ENCODE data around the gene DGKD.

Gene DGKD

GRCh38 chr2:233451950-233452349 lies 97.7 kb downstream of the DGKD start:
- no peak overlapping the region for H3K27ac ChIP-seq
- no peak for DNase-seq (ENCODE audit: low read depth, low spot score)

GRCh38 chr2:233453111-233453915 lies 99.0 kb downstream of the DGKD start:
- DNase-seq (ENCODE audit: low read depth, low spot score), result no peak
- no peak overlapping the region for H3K27ac ChIP-seq

- no peak for DNase-seq (ENCODE audit: low read depth, low spot score)
Observed at GRCh38 chr2:233453916-233454315, 99.6 kb downstream of the DGKD start.

GRCh38 chr2:233455006-233455405 lies 100.7 kb downstream of the DGKD start:
- H3K27ac ChIP-seq, result no peak overlapping the region
- DNase-seq (ENCODE audit: low read depth, low spot score), result no peak

More at GRCh38 chr2:233453916-233454315, 99.6 kb downstream of the DGKD start:
- H3K27ac ChIP-seq, result no peak overlapping the region

GRCh38 chr2:233455491-233455890 lies 101.2 kb downstream of the DGKD start:
- DNase-seq (ENCODE audit: low read depth, low spot score), result no peak
- no peak overlapping the region for H3K27ac ChIP-seq

GRCh38 chr2:233456111-233456510 lies 101.8 kb downstream of the DGKD start:
- DNase-seq (ENCODE audit: low read depth, low spot score), result no peak
- H3K27ac ChIP-seq, result no peak overlapping the region

- no peak overlapping the region for H3K27ac ChIP-seq
- no peak for DNase-seq (ENCODE audit: low read depth, low spot score)
Observed at GRCh38 chr2:233456934-233457333, 102.6 kb downstream of the DGKD start.

GRCh38 chr2:233457356-233457755 lies 103.1 kb downstream of the DGKD start:
- H3K27ac ChIP-seq, result no peak overlapping the region
- no peak for DNase-seq (ENCODE audit: low read depth, low spot score)

- no peak for DNase-seq (ENCODE audit: low read depth, low spot score)
- H3K27ac ChIP-seq, result no peak overlapping the region
Observed at GRCh38 chr2:233458031-233458610, 103.8 kb downstream of the DGKD start.

- no peak for DNase-seq (ENCODE audit: low read depth, low spot score)
- H3K27ac ChIP-seq, result no peak overlapping the region
Observed at GRCh38 chr2:233458826-233459225, 104.5 kb downstream of the DGKD start.

GRCh38 chr2:233459426-233459825 lies 105.1 kb downstream of the DGKD start:
- no peak overlapping the region for H3K27ac ChIP-seq
- no peak for DNase-seq (ENCODE audit: low read depth, low spot score)

GRCh38 chr2:233460726-233461441 lies 106.6 kb downstream of the DGKD start:
- no peak overlapping the region for H3K27ac ChIP-seq
- DNase-seq (ENCODE audit: low read depth, low spot score), result no peak

- no peak for DNase-seq (ENCODE audit: low read depth, low spot score)
- H3K27ac ChIP-seq, result no peak overlapping the region
Observed at GRCh38 chr2:233461481-233461891, 107.2 kb downstream of the DGKD start.

- no peak for DNase-seq (ENCODE audit: low read depth, low spot score)
- no peak overlapping the region for H3K27ac ChIP-seq
Observed at GRCh38 chr2:233462202-233462785, 108.0 kb downstream of the DGKD start.

GRCh38 chr2:233462826-233463470 lies 108.7 kb downstream of the DGKD start:
- no peak for DNase-seq (ENCODE audit: low read depth, low spot score)
- H3K27ac ChIP-seq, result no peak overlapping the region

- H3K27ac ChIP-seq, result no peak overlapping the region
- DNase-seq (ENCODE audit: low read depth, low spot score), result no peak
Observed at GRCh38 chr2:233463586-233463985, 109.3 kb downstream of the DGKD start.

- no peak overlapping the region for H3K27ac ChIP-seq
- DNase-seq (ENCODE audit: low read depth, low spot score), result no peak
Observed at GRCh38 chr2:233464056-233464455, 109.8 kb downstream of the DGKD start.

- no peak overlapping the region for H3K27ac ChIP-seq
- DNase-seq (ENCODE audit: low read depth, low spot score), result no peak
Observed at GRCh38 chr2:233464531-233465240, 110.4 kb downstream of the DGKD start.

- no peak overlapping the region for H3K27ac ChIP-seq
- no peak for DNase-seq (ENCODE audit: low read depth, low spot score)
Observed at GRCh38 chr2:233466991-233467603, 112.8 kb downstream of the DGKD start.
